HG03439 (cell line): ENCODE measurements around the gene OR6C76.

ENCODE experiments used
- ATAC-seq: cut with Tn5 transposase; IDR thresholded peaks from one replicate; pipeline ENCODE4 v1.9.1; 2021; ENCODE audit warnings: mild to moderate bottlenecking, moderate library complexity; ENCODE audit not compliant: unreplicated experiment

Gene OR6C76

GRCh38 chr12:55467836-55468235, 41.8 kb downstream of the OR6C76 start:
- ATAC-seq = no peak

GRCh38 chr12:55469291-55469690, 43.2 kb downstream of the OR6C76 start:
- no peak for ATAC-seq

GRCh38 chr12:55470088-55470829, 44.2 kb downstream of the OR6C76 start, which contains the start of gene OR6C70:
Gene OR6C70 (minus strand): TSS chr12:55470138. CDS start chr12:55470138, 0 bp downstream.
- ATAC-seq = no peak

- no peak for ATAC-seq
Measured at GRCh38 chr12:55472264-55472663, 46.2 kb downstream of the OR6C76 start.
